Stimulated activated CD4-positive, alpha-beta T cell treated with anti-CD3 and anti-CD28 coated beads, Interleukin-1b, Interleukin-23, amount 100 ng/mL, for 24 hours (primary cell): ENCODE results near the gene HNRNPD.
"Not testable (repeated sequence)": the region's sequence is repeated elsewhere in the genome, so short reads cannot be mapped to it uniquely, and the experiment has no call there.

Source experiments
- DNase-seq, 4 experiments: peaks; one replicate each; pipeline ENCODE4 v3.0.0-alpha.2; 2020; ENCODE audit warnings: low read depth in 4 of 4, low spot score in 1 of 4

HNRNPD gene, protein sequence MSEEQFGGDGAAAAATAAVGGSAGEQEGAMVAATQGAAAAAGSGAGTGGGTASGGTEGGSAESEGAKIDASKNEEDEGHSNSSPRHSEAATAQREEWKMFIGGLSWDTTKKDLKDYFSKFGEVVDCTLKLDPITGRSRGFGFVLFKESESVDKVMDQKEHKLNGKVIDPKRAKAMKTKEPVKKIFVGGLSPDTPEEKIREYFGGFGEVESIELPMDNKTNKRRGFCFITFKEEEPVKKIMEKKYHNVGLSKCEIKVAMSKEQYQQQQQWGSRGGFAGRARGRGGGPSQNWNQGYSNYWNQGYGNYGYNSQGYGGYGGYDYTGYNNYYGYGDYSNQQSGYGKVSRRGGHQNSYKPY

DNA sequence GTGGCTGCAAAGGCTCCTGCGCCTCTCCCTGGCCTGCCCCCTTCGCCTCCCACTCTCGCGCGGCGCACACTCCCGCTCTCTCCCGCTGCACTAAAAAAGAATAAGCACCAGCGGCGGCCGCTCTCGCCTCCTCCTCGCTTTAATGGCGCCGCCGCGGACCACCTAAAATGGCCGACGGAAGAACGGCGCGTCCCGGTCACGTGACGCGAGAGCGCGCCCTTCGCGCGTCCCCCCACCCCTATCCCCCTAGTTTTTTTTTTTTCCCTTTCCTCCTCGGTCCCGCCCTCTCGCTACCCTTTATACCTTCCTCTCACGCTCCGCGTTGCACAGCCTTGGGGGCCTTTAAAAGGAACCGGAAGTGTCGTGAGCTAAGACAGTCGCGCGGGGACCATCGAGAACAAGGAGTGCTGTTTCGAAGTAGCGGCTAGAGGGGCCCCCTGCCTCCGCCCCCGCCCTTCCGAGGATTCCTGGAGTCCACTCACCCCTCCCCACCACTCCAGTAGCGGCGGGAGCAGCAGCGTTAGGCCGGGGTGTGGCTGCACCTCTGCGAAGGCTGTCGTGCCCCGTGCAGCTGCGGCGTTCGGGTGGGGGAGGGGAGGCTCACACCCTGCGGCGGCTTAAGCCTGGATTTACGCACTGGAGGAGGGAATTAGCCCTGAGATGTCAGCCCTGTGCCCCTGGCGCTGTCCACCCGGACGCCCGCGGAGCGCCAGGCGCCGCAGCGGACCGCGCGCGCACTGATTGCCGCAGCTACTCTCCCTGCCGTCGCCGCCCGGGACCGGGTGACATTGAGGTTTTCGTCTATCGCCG, at the start of gene HNRNPD:
TSS of gene HNRNPD (minus strand) at position 176 of the 810 bp plus-strand sequence. CDS start 313 bp downstream, outside the sequence.
- peak; percentile 79 to 94 (median 86) for DNase-seq

GRCh38 chr4:82422616-82423015, 48.8 kb upstream of the HNRNPD start:
- DNase-seq: no peak

- DNase-seq: no peak
These were observed 48.2 kb upstream of the HNRNPD start for GRCh38 chr4:82421796-82422560.

DNA sequence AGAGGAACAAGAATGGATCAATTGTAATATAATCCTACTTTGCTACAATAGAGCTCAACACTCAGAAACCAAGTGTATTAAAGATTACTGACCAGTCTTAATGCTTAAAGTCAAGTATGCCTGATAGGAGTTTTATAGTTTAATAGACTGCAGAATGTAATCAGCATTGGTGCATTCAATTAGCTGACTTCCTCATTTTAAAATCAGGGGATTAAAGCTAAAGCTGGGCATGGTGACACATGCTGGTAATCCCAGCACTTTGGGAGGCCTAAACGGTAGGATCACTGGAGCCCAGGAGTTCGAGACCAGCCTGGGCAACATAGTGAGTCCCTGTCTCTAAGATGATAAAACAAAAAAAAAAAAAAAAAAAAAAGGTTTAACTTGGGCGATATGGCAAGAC, 45.7 kb upstream of the HNRNPD start:
- DNase-seq: no peak

DNA sequence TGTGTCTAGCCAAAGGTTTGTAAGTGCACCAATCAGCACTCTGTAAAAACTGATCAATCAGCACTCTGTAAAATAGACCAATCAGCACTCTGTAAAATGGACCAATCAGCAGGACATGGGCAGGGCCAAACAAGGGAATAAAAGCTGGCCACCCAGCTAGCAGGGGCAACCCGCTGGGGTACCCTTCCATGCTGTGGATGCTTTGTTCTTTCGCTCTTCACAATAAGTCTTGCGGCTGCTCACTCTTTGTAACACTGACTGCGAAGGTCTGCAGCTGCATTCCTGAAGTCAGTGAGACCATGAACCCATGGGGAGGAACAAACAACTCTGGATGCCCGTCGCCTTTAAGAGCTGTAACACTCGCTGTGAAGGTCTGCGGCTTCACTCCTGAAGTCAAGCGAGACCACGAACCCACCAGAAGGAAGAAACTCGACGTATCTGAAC, 42.2 kb upstream of the HNRNPD start:
- no peak for DNase-seq

DNA sequence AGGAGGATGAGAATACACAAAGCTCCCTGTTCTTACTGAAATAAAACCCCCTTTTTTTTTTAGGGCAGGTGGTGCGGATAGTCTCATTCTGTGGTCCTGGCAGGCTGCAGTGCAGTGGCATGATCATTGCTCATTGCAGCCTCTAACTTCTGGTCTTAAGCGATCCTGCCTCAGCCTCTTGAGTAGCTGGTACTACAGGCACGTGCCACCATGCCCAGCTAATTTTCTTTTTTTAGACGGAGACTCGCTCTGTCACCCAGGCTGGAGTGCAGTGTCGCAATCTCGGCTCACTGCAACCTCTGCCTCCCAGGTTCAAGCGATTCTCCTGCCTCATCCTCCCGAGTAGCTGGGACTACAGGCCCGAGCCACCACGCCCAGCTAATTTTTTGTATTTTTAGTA, 41.3 kb upstream of the HNRNPD start:
- DNase-seq: not testable (repeated sequence)

- DNase-seq: no peak
These were observed 29.9 kb upstream of the HNRNPD start for GRCh38 chr4:82403725-82404124.

DNA sequence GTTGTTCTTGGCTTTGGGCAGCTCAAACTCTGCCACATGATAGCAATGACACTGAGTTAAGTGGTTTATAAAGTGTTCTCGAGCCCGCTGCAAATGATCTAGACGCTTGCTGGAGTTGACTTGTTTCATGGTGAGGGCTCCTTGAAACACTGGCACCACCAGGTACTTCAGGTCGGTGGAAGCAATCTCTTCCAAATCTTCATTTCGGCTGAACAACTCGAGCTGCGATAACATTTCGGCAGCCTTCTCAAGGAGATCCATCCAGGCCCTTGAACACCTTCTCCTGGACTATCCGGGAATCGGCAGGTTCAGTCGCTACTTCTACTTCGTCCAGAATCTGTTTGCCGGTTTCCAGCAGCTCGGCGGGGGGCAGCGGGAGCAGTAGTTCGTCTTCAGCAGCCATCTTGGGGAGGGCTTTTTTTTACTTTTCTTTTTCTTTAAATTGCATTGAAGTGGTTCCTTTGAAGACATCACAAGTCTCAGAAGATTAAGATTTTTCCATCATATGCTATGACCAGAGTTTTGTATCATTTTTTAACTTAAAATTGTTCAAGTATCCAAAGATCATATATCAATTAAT, 28.5 kb upstream of the HNRNPD start:
- no peak for DNase-seq

DNA sequence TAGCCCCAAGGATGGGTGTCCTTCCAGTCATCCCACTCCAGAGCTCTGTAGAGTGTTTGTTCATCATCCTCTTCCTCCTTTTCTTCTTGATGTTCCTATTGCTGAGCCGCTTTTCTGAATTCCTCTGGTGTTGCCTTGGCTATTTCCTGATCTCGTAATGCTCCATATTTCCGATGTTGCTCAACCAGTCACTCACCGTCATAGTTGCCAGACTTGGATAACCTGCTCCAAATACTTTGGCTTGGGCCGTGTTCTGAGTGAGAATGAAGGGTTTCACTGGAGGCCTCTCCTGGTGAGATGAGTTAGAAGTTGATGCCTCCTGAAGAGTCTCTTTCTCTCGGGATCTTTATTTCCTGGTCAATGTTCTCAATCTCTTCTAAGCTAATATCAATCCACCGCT, 27.8 kb upstream of the HNRNPD start:
- DNase-seq: no peak

GRCh38 chr4:82398263-82398662, 24.5 kb upstream of the HNRNPD start:
- DNase-seq: no peak

DNA sequence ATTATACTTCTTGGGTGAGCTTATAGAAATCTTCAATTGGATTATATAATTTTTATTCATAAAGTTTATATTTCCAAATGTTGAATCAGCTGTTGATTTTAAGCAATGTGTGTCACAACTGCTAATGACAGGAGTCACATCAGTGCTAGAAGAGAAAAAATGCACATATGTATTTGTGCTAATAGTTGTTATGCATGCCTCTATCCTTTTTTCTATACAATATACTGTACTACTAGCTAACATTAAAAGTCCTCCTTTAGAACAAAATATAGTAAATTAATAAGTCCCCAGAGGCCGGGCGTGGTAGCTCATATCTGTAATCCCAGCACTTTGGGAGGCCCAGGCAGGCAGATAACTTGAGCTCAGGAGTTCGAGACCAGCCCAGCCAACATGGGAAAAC, 23.7 kb upstream of the HNRNPD start:
- no peak for DNase-seq

GRCh38 chr4:82394896-82395295, 21.1 kb upstream of the HNRNPD start:
- DNase-seq: no peak

GRCh38 chr4:82390061-82390460, 16.3 kb upstream of the HNRNPD start:
- not testable (repeated sequence) for DNase-seq

DNA sequence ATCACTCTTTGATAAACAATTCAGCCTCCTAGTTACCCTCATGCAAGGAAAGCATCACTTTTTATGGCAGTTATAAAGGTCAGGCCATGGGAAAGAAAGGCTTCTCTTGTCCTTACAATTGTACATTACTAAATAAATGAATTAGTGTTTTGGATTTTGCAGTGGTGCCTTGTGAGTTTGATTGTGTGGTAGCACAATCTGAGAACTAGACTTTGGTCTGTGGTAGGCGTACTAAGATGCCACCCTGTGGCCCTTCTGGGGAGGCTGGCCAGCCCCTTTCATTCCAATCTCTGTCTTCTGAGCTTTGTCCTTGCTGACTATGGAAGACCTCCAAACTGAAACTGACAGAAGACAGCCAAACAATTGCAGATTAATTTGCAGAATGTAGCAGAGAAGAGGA, 14.6 kb upstream of the HNRNPD start:
- DNase-seq: no peak

DNA sequence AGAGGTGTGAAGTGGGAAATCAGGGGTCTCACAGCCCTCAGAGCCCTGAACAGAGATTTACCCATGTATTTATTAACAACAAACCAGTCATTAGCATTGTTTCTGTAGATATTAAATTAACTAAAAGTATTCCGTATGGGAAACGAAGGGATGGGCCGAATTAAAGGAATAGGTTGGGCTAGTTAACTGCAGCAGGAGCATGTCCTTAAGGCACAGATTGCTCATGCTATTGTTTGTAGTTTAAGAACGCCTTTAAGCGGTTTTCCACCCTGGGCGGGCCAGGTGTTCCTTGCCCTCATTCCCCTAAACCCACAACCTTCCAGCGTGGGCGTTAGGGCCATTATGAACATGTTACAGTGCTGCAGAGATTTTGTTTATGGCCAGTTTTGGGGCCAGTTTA, 12.5 kb upstream of the HNRNPD start:
- DNase-seq: not testable (repeated sequence)

DNA sequence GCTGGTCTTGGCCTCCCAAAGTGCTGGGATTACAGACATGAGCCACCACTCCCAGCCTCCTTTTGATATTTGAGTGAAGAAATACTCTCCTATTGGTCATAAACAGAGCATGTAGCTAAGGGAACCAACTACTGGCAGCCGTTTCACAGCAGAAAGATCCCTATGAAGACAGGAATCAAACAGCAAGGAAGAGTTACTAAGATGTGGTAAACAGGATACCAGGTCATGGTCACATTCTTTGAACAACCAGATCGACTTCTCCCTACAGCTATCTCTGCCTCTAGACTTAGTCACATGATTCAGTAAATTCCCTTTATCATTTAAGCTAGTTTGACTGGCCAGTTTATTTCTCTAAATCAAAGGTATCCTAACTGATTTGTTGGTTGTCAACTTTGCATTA, 9.0 kb upstream of the HNRNPD start:
- no peak for DNase-seq

DNA sequence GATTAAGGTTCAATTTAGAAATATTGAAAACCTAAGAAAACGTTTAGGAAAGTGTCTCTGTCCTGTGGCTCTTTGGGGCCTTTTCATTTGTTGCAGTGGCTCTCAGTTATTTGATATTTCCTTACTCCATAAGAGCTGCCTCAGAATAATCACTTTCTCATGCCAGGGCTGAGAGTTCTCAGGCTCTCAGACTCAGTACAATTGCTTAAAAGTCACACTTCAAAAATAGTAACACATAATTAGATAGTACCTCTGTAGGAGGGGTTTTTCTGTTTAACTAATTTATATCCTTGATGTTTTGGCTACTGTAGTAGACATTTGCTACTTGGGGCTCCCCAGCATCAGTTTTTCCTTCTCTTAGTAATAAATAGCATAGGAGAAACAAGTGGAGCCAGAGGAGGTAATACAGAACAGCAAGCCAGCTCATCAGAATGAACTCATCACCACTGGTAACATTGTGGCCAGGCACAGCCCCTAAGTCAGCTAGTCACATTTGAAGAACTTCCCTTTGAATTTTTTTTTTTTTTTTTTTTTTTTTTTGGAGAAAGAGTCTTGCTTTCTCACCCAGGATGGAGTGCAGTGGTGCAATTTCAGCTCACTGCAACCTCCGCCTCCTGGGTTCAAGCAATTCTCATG, 8.0 kb upstream of the HNRNPD start:
- no peak for DNase-seq

GRCh38 chr4:82381235-82381634, 7.4 kb upstream of the HNRNPD start:
- DNase-seq: no peak

DNA sequence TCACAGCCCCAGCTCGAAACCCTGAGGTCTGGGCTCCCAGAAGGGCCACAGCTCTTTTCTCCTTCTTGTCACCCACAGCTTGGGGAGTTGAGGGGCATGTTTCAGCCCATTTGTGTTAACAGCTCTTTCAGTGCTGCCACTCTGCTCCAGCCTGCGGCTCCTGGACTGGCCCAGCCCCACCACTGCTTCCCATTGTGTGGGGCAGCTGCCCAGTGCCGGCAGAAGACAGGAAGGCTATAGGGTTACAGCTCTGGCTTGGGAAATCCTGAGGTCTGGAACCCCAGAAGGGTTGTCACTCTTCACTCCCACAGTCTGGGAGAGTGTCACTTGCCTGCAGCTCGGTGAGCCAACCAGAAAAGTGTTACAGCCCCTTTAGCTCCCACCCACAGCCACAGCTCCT, 7.0 kb upstream of the HNRNPD start:
- DNase-seq: no peak

- DNase-seq: no peak
These were observed 6.6 kb upstream of the HNRNPD start for GRCh38 chr4:82380344-82380743.

DNA sequence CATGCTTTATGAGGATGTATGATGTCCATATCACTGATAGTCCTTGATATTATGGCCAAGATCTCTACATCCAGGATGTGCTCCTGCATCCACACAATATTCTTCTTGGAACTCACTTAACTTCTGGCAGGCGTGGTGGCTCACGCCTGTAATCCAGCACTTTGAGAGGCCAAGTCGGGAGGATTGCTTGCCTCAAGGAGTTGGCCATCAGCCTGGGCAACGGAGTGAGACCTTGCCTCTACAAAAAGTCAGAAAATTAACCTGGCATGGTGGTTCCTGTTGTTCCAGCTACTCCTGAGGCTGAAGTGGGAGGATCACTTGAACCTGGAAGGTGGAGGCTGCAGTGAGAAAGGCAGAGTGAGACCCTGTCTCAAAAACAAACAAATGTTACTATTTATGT, 2.3 kb upstream of the HNRNPD start:
- no peak for DNase-seq
